ENCODE data around the gene PTCD2. TPM values are rescaled to one million over a fixed set of nuclear protein-coding genes. Genes with fewer than 3 reads are reported as not detected.

Gene PTCD2
- total RNA-seq, 1 experiment from 2014 or later: 19.3 TPM

DNA sequence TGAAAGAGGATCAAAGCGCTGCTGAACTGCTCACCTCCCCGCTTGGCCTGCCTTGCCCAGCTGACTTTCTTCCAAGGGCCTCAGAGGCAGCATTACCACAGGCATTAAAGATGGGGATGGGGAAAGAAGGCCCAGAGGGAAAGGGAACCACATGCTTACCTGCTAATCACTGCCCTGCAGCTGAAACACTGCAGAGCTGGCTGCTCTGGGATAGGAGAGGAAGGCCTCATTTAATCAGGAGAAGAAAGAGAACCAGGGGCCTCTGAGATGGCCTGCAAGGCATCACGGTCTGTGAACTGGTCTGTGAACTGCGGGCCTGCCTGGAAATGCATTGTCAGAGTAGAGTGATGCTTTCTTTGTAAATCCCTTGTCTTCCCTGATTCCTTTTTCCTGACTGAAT, 44.8 kb downstream of the PTCD2 start:
- RAD21 ChIA-PET (ENCODE audit: low non-redundant PET in 1 of 2, low total read pairs in 2 of 2, uncharacterized antibody in 2 of 2, unreplicated experiment in 2 of 2): no interaction called here
- DNase-seq (ENCODE audit: low read depth, low spot score) (no peak), ATAC-seq (no peak)
- Histone ChIP-seq H3K9me2 (ENCODE audit: insufficient read depth) (no peaks in the 10 kb centered on the region), H3K36me3 (ENCODE audit: control insufficient read depth in 1 of 2, insufficient read depth in 2 of 2, low read length in 2 of 2) (peaks cover 0 to 7% of the 10 kb centered on the region in 2 experiments; a peak in 1 of 4 replicates), H3K79me2 (ENCODE audit: insufficient read depth, low read length) (no peaks in the 10 kb centered on the region), H3K4me3 (replicated peaks in 1 of 2; ENCODE audit: low read depth in 1 of 2, low read length in 2 of 2) (no peak overlapping the region), H2AFZ (ENCODE audit: low read depth, low read length, poor library complexity, severe bottlenecking) (no peak overlapping the region), H3K4me1 (ENCODE audit: control insufficient read depth in 1 of 2, insufficient read depth in 2 of 2, low read length in 2 of 2) (peaks cover 10 to 21% of the 10 kb centered on the region in 2 experiments), H3K27me3 (ENCODE audit: insufficient read depth, low read length) (no peaks in the 10 kb centered on the region), H3K27ac (ENCODE audit: low read depth, low read length) (no peak overlapping the region), H4K20me1 (ENCODE audit: insufficient read depth) (no peaks in the 10 kb centered on the region), H3K4me2 (ENCODE audit: low read length) (no peak overlapping the region), H3K9me3 (ENCODE audit: control insufficient read depth in 1 of 2, insufficient read depth in 1 of 2, low read depth in 1 of 2, low read length in 2 of 2) (no peaks in the 10 kb centered on the region), H3K9ac (ENCODE audit: low read length) (no peak overlapping the region)
- intact Hi-C loops (cut with micrococcal nuclease): loop anchor here (5.0 kb wide), 1 partner anchor 452 kb away; the partner anchor contains the start of gene TNPO1
- POLR2A ChIA-PET: no interaction called here
- TF ChIP-seq EZH2phosphoT487 (IDR thresholded peaks at IDR 0.05; ENCODE audit: borderline replicate concordance) (no peak), ELF1 (IDR thresholded peaks at IDR 0.05; ENCODE audit: borderline replicate concordance, low read depth) (no peak), SRF (IDR thresholded peaks at IDR 0.05; ENCODE audit: low read depth) (no peak), SIN3A (IDR thresholded peaks at IDR 0.05; ENCODE audit: low read depth) (no peak), CEBPB (IDR thresholded peaks at IDR 0.05; ENCODE audit: low read depth) (no peak), RAD21 (IDR thresholded peaks at IDR 0.05; ENCODE audit: low read depth) (no peak), POLR2A (IDR thresholded peaks at IDR 0.05; ENCODE audit: borderline replicate concordance, extremely low read depth, insufficient read depth, insufficient read length) (no peak), POLR2AphosphoS5 (IDR thresholded peaks at IDR 0.05; ENCODE audit: low read depth, low read length) (no peak), JUND (IDR thresholded peaks at IDR 0.05) (no peak), TCF7L2 (IDR thresholded peaks at IDR 0.05; ENCODE audit: borderline replicate concordance, extremely low read depth, insufficient read depth, insufficient read length) (no peak), ZFX (IDR thresholded peaks at IDR 0.05) (no peak), YY1 (IDR thresholded peaks at IDR 0.05; ENCODE audit: extremely low read depth, insufficient replicate concordance, low read depth, low read length) (no peak), ZNF274 (IDR thresholded peaks at IDR 0.05; ENCODE audit: low read depth, low read length) (no peak), FOSL1 (IDR thresholded peaks at IDR 0.05; ENCODE audit: low read depth) (no peak)
- TF ChIP-seq, protein P1, sequence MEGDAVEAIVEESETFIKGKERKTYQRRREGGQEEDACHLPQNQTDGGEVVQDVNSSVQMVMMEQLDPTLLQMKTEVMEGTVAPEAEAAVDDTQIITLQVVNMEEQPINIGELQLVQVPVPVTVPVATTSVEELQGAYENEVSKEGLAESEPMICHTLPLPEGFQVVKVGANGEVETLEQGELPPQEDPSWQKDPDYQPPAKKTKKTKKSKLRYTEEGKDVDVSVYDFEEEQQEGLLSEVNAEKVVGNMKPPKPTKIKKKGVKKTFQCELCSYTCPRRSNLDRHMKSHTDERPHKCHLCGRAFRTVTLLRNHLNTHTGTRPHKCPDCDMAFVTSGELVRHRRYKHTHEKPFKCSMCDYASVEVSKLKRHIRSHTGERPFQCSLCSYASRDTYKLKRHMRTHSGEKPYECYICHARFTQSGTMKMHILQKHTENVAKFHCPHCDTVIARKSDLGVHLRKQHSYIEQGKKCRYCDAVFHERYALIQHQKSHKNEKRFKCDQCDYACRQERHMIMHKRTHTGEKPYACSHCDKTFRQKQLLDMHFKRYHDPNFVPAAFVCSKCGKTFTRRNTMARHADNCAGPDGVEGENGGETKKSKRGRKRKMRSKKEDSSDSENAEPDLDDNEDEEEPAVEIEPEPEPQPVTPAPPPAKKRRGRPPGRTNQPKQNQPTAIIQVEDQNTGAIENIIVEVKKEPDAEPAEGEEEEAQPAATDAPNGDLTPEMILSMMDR (IDR thresholded peaks at IDR 0.05 in 2 of 3, conservative IDR thresholded peaks at IDR 0.05 in 1 of 3; ENCODE audit: borderline replicate concordance in 1 of 3, insufficient read depth in 1 of 3, low read depth in 2 of 3, low read length in 2 of 3): no peak
- TF ChIP-seq, protein P2, sequence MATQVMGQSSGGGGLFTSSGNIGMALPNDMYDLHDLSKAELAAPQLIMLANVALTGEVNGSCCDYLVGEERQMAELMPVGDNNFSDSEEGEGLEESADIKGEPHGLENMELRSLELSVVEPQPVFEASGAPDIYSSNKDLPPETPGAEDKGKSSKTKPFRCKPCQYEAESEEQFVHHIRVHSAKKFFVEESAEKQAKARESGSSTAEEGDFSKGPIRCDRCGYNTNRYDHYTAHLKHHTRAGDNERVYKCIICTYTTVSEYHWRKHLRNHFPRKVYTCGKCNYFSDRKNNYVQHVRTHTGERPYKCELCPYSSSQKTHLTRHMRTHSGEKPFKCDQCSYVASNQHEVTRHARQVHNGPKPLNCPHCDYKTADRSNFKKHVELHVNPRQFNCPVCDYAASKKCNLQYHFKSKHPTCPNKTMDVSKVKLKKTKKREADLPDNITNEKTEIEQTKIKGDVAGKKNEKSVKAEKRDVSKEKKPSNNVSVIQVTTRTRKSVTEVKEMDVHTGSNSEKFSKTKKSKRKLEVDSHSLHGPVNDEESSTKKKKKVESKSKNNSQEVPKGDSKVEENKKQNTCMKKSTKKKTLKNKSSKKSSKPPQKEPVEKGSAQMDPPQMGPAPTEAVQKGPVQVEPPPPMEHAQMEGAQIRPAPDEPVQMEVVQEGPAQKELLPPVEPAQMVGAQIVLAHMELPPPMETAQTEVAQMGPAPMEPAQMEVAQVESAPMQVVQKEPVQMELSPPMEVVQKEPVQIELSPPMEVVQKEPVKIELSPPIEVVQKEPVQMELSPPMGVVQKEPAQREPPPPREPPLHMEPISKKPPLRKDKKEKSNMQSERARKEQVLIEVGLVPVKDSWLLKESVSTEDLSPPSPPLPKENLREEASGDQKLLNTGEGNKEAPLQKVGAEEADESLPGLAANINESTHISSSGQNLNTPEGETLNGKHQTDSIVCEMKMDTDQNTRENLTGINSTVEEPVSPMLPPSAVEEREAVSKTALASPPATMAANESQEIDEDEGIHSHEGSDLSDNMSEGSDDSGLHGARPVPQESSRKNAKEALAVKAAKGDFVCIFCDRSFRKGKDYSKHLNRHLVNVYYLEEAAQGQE (IDR thresholded peaks at IDR 0.05; ENCODE audit: low read depth): no peak
- TF ChIP-seq, protein P3, sequence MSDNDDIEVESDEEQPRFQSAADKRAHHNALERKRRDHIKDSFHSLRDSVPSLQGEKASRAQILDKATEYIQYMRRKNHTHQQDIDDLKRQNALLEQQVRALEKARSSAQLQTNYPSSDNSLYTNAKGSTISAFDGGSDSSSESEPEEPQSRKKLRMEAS (IDR thresholded peaks at IDR 0.05): no peak
- TF ChIP-seq, protein P4, sequence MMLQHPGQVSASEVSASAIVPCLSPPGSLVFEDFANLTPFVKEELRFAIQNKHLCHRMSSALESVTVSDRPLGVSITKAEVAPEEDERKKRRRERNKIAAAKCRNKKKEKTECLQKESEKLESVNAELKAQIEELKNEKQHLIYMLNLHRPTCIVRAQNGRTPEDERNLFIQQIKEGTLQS (IDR thresholded peaks at IDR 0.05): no peak
- BruUV-seq (replicated peaks): no TSS peak
- CTCF ChIA-PET: interaction anchor here (1.7 to 2.0 kb wide), 2 partner anchors 160 to 246 kb away, joined by 5 to 27 read pairs; no protein-coding TSS in a partner anchor

Data from HCT116 (cell line).